Measurements from ENCODE around the gene FLII.

GRCh38 chr17:18281788-18282187, 23.2 kb upstream of the FLII start:
- TF ChIP-seq CTCF (IDR thresholded peaks at IDR 0.05) = no peak
- TF ChIP-seq POLR2A (IDR thresholded peaks at IDR 0.05) = no peak
